Measurements from ENCODE around the gene LRP3.

DNA sequence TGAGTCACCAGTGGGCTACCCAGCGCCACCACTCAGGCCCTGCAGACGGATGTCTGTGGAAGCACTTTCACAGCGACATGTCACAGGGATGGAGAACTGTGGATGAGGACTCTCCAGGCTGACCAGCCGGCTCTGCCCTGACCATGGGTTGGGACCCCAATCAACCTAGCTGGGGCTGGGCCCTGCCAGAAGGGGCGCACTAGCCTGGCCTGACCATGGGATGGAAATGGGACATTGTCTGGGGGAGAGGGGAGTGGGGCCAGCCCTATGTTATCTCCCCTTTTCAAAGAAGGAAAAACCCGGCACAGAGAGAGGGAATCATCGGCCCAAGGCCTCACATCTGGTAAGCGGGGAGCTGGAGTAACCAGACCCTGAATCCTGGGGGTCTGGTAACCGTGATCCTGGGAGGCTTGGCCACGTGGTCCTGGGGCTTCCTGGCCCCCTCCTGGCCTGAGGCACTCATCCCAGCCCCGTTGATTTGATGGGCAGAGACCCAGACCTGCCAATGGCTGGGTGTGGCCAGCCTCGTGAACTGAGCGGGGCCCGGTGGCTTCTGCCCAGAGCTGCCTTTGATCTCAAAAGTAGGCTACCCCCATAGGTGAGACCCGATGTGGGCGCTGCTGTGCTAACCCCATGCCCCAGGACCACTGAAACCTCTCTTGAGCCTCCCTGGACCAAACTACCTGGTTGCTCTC, 42.7 kb downstream of the LRP3 start:
- no peak for TF ChIP-seq EP300 (IDR thresholded peaks at IDR 0.05)
- TF ChIP-seq, protein P1, sequence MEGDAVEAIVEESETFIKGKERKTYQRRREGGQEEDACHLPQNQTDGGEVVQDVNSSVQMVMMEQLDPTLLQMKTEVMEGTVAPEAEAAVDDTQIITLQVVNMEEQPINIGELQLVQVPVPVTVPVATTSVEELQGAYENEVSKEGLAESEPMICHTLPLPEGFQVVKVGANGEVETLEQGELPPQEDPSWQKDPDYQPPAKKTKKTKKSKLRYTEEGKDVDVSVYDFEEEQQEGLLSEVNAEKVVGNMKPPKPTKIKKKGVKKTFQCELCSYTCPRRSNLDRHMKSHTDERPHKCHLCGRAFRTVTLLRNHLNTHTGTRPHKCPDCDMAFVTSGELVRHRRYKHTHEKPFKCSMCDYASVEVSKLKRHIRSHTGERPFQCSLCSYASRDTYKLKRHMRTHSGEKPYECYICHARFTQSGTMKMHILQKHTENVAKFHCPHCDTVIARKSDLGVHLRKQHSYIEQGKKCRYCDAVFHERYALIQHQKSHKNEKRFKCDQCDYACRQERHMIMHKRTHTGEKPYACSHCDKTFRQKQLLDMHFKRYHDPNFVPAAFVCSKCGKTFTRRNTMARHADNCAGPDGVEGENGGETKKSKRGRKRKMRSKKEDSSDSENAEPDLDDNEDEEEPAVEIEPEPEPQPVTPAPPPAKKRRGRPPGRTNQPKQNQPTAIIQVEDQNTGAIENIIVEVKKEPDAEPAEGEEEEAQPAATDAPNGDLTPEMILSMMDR (IDR thresholded peaks at IDR 0.05), result no peak
- no peak for TF ChIP-seq POLR2A (IDR thresholded peaks at IDR 0.05)

Data from ovary (tissue), 3 donors.